HL-60 (cell line): ENCODE measurements around the gene CERKL.

Source experiments
- POLR2AphosphoS5 ChIP-seq: IDR thresholded peaks from 2 replicates; pipeline ENCODE4 v1.6.1; 2012; ENCODE audit warnings: low read depth
- TF ChIP-seq, protein P1 (sequence below): IDR thresholded peaks from one replicate; pipeline ENCODE4 v1.5.1; 2011; ENCODE audit warnings: low read length, control low read depth, inconsistent platforms; ENCODE audit not compliant: insufficient read depth
- TF ChIP-seq, protein P2 (sequence below): IDR thresholded peaks from 2 replicates; pipeline ENCODE4 v1.6.1; 2012; ENCODE audit warnings: low read depth; ENCODE audit not compliant: insufficient replicate concordance

DNA sequence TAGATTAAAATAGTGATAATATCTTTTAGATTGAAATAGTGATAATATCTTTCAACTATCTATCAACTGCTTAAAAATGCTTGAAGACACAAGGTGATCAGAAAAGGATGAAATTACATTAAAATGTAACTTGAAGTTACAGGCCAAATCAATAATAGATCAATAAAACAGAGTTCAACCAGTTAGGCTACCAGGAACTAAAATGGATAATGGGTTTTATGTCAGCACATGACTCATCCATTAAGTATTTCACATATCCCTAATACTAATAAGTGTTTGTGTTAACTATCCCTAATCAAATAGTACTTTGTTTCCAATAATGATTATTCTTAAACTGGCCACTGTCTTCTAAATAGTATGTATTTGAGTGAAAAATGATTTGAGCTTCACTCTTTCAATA, 33.7 kb downstream of the CERKL start:
- TF ChIP-seq, protein P1, sequence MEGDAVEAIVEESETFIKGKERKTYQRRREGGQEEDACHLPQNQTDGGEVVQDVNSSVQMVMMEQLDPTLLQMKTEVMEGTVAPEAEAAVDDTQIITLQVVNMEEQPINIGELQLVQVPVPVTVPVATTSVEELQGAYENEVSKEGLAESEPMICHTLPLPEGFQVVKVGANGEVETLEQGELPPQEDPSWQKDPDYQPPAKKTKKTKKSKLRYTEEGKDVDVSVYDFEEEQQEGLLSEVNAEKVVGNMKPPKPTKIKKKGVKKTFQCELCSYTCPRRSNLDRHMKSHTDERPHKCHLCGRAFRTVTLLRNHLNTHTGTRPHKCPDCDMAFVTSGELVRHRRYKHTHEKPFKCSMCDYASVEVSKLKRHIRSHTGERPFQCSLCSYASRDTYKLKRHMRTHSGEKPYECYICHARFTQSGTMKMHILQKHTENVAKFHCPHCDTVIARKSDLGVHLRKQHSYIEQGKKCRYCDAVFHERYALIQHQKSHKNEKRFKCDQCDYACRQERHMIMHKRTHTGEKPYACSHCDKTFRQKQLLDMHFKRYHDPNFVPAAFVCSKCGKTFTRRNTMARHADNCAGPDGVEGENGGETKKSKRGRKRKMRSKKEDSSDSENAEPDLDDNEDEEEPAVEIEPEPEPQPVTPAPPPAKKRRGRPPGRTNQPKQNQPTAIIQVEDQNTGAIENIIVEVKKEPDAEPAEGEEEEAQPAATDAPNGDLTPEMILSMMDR, result no peak
- TF ChIP-seq, protein P2, sequence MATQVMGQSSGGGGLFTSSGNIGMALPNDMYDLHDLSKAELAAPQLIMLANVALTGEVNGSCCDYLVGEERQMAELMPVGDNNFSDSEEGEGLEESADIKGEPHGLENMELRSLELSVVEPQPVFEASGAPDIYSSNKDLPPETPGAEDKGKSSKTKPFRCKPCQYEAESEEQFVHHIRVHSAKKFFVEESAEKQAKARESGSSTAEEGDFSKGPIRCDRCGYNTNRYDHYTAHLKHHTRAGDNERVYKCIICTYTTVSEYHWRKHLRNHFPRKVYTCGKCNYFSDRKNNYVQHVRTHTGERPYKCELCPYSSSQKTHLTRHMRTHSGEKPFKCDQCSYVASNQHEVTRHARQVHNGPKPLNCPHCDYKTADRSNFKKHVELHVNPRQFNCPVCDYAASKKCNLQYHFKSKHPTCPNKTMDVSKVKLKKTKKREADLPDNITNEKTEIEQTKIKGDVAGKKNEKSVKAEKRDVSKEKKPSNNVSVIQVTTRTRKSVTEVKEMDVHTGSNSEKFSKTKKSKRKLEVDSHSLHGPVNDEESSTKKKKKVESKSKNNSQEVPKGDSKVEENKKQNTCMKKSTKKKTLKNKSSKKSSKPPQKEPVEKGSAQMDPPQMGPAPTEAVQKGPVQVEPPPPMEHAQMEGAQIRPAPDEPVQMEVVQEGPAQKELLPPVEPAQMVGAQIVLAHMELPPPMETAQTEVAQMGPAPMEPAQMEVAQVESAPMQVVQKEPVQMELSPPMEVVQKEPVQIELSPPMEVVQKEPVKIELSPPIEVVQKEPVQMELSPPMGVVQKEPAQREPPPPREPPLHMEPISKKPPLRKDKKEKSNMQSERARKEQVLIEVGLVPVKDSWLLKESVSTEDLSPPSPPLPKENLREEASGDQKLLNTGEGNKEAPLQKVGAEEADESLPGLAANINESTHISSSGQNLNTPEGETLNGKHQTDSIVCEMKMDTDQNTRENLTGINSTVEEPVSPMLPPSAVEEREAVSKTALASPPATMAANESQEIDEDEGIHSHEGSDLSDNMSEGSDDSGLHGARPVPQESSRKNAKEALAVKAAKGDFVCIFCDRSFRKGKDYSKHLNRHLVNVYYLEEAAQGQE, result no peak
- no peak for TF ChIP-seq POLR2AphosphoS5
